ENCODE measurements around the gene CD22. TPM values are rescaled to one million over a fixed set of nuclear protein-coding genes. Genes with fewer than 3 reads are reported as not detected.

Gene CD22
- total and polyA plus RNA-seq, 2 of the 13 experiments (the other 11 are each of a cell fraction or from before 2014, with no cell fraction given): 0.71 to 1.7 TPM

DNA sequence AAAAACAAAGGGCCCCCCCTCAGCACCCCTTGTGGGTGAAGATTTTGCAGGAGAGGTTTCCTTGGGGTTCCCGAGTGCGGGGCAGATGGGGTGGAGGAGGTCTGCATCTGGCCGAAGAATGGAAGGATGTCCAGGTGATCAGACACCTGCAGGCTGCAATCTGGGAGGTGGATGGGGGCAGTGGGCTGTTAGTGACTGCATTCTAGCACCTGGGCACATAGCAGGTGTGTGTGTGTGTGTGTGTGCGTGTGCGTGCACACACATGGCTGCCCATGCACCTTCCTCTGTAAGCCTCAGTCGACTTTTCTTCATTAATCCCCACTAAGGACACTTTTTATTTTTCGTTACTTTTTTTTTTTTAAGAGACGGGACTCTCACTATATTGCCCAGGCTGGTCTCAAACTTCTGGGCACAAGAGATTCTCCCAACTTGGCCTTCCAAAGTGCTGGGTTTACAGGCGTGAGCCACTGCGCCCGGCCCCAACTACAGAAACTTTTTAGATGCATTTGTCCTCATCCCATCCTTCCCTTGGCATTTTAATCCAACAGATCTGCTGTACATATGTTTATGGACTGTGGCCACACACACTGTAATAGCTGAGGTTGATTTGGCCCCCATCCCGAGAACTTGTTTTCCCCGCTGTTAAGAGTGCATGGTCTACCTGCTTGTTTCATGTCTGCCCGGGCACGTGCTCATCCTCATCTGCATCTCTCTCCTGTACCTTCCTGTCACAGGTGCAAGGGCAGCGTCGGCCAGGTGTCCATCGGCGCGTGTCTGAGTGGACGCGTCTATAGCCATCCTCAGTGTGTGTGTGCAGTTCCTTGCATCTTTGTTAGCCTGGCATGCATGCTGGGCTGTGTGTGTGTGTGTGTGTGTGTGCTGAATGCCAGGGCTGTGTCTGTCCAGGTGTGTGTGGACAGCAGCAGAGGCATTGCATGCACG, 36.3 kb upstream of the CD22 start:
- Histone ChIP-seq H3K9me3 (ENCODE audit: low read length) (no peaks in the 10 kb centered on the region), H3K4me1 (ENCODE audit: insufficient read depth, low read length) (peaks cover 71% of the 10 kb centered on the region), H3K79me2 (ENCODE audit: insufficient read depth, low read length) (no peaks in the 10 kb centered on the region), H3K4me3 (replicated peaks in 1 of 3; ENCODE audit: insufficient read depth in 1 of 3, low read depth in 2 of 3, low read length in 3 of 3) (no peak overlapping the region), H2AFZ (ENCODE audit: low read length) (no peak overlapping the region), H3K9ac (ENCODE audit: insufficient read depth, low read depth, low read length) (no peak overlapping the region), H4K20me1 (ENCODE audit: insufficient read depth, low read length) (no peaks in the 10 kb centered on the region), H3K27me3 (ENCODE audit: control insufficient read depth in 1 of 2, insufficient read depth in 2 of 2, low read length in 2 of 2) (peaks cover 6 to 46% of the 10 kb centered on the region in 2 experiments), H3K36me3 (replicated peaks in 1 of 2; ENCODE audit: control insufficient read depth in 1 of 2, insufficient read depth in 2 of 2, low read length in 2 of 2) (no peaks in the 10 kb centered on the region), H3K4me2 (ENCODE audit: low read depth, low read length) (no peak overlapping the region), H3K27ac (ENCODE audit: extremely low read length, insufficient read depth, low read length) (no peak overlapping the region)
- no peak for ATAC-seq
- no peak for DNase-seq (ENCODE audit: low spot score)
- POLR2A ChIA-PET: no interaction called here
- intact Hi-C loops (cut with micrococcal nuclease; ENCODE audit: unreplicated experiment) (no loop called here), in situ Hi-C loops (cut with HindIII; ENCODE audit: extremely low pct_ligation_motif_present, low pct_unique_long_range_greater_than_20kb) (no loop called here)
- TF ChIP-seq ZNF383 (CRISPR knock-in tag; IDR thresholded peaks at IDR 0.05; ENCODE audit: borderline replicate concordance): no peak
- TF ChIP-seq ZBTB8A (CRISPR knock-in tag; IDR thresholded peaks at IDR 0.05; ENCODE audit: borderline replicate concordance, low read depth): no peak
- no peak for TF ChIP-seq REXO4 (CRISPR knock-in tag; IDR thresholded peaks at IDR 0.05; ENCODE audit: borderline replicate concordance)
- no peak for TF ChIP-seq ZNF567 (CRISPR knock-in tag; IDR thresholded peaks at IDR 0.05; ENCODE audit: borderline replicate concordance)
- TF ChIP-seq JDP2 (CRISPR knock-in tag; IDR thresholded peaks at IDR 0.05; ENCODE audit: borderline replicate concordance): no peak
- TF ChIP-seq ZNF33A (CRISPR knock-in tag; IDR thresholded peaks at IDR 0.05; ENCODE audit: borderline replicate concordance): no peak
- CTCF ChIA-PET (ENCODE audit: low intra/inter-chr PET ratio, low total read pairs): no interaction called here
- no peak for FAIRE-seq
- no TSS peak for BruUV-seq (replicated peaks)
- 50% methylated on average over 23 of the region's 23 CpGs for WGBS (ENCODE audit: low lambda C conversion rate)

DNA sequence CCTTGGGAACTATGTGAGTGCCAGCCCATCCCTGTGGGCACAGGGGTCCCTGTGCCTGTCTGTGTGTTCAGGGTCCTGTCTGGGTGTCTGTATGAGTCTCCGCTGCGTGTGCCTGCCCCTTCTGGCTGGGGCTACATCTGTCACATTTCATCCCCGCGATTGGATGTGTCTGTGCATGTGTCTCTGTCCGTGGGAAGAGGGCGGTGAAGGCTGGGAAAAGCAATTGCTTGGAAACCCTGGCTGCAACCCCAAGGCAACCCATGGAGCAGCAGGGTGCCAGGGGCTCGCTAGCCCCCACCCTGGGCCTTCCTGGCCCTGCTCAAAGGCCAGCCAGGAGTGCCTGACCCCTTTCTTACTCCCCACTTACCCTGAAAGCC, 35.6 kb upstream of the CD22 start:
- no peaks in the 10 kb centered on the region for H3K79me2 ChIP-seq (ENCODE audit: insufficient read depth, low read length)
- BruUV-seq (replicated peaks): no TSS peak
- H3K36me3 ChIP-seq (replicated peaks in 1 of 2; ENCODE audit: control insufficient read depth in 1 of 2, insufficient read depth in 2 of 2, low read length in 2 of 2): no peaks in the 10 kb centered on the region
- peaks cover 71% of the 10 kb centered on the region for H3K4me1 ChIP-seq (ENCODE audit: insufficient read depth, low read length)
- H3K27ac ChIP-seq (ENCODE audit: extremely low read length, insufficient read depth, low read length): no peak overlapping the region
- POLR2A ChIA-PET: no interaction called here
- H3K4me2 ChIP-seq (ENCODE audit: low read depth, low read length): no peak overlapping the region
- no peak overlapping the region for H3K4me3 ChIP-seq (replicated peaks in 1 of 3; ENCODE audit: insufficient read depth in 1 of 3, low read depth in 2 of 3, low read length in 3 of 3)
- no peak for FAIRE-seq
- H2AFZ ChIP-seq (ENCODE audit: low read length): no peak overlapping the region
- no peaks in the 10 kb centered on the region for H3K9me3 ChIP-seq (ENCODE audit: low read length)
- DNase-seq (ENCODE audit: low spot score): no peak
- ATAC-seq: no peak
- in situ Hi-C loops (cut with HindIII; ENCODE audit: extremely low pct_ligation_motif_present, low pct_unique_long_range_greater_than_20kb) (no loop called here), intact Hi-C loops (cut with micrococcal nuclease; ENCODE audit: unreplicated experiment) (no loop called here)
- H3K27me3 ChIP-seq (ENCODE audit: control insufficient read depth in 1 of 2, insufficient read depth in 2 of 2, low read length in 2 of 2): peaks cover 6 to 46% of the 10 kb centered on the region in 2 experiments
- no peak overlapping the region for H3K9ac ChIP-seq (ENCODE audit: insufficient read depth, low read depth, low read length)
- no peaks in the 10 kb centered on the region for H4K20me1 ChIP-seq (ENCODE audit: insufficient read depth, low read length)
- 2% methylated on average over 5 of the region's 7 CpGs for WGBS (ENCODE audit: low lambda C conversion rate)
- CTCF ChIA-PET (ENCODE audit: low intra/inter-chr PET ratio, low total read pairs): no interaction called here
- no peak for TF ChIP-seq ZNF543 (CRISPR knock-in tag; IDR thresholded peaks at IDR 0.05)
- no peak for TF ChIP-seq ZNF501 (CRISPR knock-in tag; IDR thresholded peaks at IDR 0.05)
- no peak for TF ChIP-seq ZNF232 (CRISPR knock-in tag; IDR thresholded peaks at IDR 0.05; ENCODE audit: borderline replicate concordance)
- TF ChIP-seq ZNF616 (CRISPR knock-in tag; IDR thresholded peaks at IDR 0.05; ENCODE audit: low read depth): no peak
- TF ChIP-seq, protein P1, sequence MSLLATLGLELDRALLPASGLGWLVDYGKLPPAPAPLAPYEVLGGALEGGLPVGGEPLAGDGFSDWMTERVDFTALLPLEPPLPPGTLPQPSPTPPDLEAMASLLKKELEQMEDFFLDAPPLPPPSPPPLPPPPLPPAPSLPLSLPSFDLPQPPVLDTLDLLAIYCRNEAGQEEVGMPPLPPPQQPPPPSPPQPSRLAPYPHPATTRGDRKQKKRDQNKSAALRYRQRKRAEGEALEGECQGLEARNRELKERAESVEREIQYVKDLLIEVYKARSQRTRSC (CRISPR knock-in tag; IDR thresholded peaks at IDR 0.05; ENCODE audit: low read depth): no peak
- TF ChIP-seq AKAP8 (CRISPR knock-in tag; IDR thresholded peaks at IDR 0.05): no peak
- TF ChIP-seq, protein P2, sequence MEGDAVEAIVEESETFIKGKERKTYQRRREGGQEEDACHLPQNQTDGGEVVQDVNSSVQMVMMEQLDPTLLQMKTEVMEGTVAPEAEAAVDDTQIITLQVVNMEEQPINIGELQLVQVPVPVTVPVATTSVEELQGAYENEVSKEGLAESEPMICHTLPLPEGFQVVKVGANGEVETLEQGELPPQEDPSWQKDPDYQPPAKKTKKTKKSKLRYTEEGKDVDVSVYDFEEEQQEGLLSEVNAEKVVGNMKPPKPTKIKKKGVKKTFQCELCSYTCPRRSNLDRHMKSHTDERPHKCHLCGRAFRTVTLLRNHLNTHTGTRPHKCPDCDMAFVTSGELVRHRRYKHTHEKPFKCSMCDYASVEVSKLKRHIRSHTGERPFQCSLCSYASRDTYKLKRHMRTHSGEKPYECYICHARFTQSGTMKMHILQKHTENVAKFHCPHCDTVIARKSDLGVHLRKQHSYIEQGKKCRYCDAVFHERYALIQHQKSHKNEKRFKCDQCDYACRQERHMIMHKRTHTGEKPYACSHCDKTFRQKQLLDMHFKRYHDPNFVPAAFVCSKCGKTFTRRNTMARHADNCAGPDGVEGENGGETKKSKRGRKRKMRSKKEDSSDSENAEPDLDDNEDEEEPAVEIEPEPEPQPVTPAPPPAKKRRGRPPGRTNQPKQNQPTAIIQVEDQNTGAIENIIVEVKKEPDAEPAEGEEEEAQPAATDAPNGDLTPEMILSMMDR (CRISPR knock-in tag; IDR thresholded peaks at IDR 0.05): no peak

Measured in HepG2 (cell line).